22Rv1 (cell line): ENCODE results near the gene MED12L.

Experiments
- ZFX ChIP-seq: fragments of 450-650 bp; IDR thresholded peaks from 2 replicates; pipeline ENCODE4 v1.6.1; 2017; ENCODE audit warnings: antibody characterized with exemption, borderline replicate concordance
- TF ChIP-seq, protein P1 (sequence below): fragments of 450-650 bp; IDR thresholded peaks from 2 replicates; pipeline ENCODE4 v1.5.1; 2017; ENCODE audit warnings: mild to moderate bottlenecking

DNA sequence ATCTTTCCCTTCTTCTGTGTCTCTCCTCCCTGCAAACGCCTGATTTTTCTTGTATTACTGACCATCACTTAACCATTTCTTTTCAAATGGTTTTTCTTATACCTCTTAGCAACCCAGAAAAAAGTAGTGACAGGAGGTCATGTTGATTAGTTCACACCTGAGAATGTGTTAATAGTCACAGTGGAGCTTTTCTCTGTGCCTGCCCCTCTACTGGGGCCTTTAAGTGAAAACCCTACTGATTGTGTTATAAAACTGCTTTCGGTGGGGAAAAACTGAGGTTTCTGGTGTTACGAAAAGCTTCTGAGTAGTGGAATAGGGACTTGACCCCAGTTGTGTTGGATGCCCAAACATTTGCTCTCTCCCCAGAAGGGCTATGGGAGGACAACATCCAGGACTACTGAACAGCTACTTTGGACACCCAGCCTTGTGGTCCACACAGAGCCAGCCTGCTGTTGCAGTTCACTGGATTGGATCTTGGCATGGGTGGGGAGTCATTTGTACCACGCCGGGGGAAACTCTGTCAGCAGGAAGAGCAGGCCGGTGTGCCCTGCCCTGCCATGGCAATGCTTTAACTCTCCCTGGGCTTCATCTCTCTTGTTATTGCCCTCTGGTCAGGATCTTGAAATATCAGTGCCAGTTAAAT, 220.8 kb downstream of the MED12L start:
- TF ChIP-seq, protein P1, sequence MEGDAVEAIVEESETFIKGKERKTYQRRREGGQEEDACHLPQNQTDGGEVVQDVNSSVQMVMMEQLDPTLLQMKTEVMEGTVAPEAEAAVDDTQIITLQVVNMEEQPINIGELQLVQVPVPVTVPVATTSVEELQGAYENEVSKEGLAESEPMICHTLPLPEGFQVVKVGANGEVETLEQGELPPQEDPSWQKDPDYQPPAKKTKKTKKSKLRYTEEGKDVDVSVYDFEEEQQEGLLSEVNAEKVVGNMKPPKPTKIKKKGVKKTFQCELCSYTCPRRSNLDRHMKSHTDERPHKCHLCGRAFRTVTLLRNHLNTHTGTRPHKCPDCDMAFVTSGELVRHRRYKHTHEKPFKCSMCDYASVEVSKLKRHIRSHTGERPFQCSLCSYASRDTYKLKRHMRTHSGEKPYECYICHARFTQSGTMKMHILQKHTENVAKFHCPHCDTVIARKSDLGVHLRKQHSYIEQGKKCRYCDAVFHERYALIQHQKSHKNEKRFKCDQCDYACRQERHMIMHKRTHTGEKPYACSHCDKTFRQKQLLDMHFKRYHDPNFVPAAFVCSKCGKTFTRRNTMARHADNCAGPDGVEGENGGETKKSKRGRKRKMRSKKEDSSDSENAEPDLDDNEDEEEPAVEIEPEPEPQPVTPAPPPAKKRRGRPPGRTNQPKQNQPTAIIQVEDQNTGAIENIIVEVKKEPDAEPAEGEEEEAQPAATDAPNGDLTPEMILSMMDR, result no peak
- TF ChIP-seq ZFX, result no peak
